Hematopoietic multipotent progenitor cell treated with erythropoietin and hydrocortisone succinate and interleukin-3 and kit ligand, for 6 days (in vitro differentiated cells): ENCODE data around the gene RASSF3.
"Not testable (repeated sequence)": the region's sequence is repeated elsewhere in the genome, so short reads cannot be mapped to it uniquely, and the experiment has no call there.

Experiments
- DNase-seq: peaks from one replicate; pipeline ENCODE4 v3.0.0-alpha.2; 2015

Gene RASSF3

GRCh38 chr12:64598831-64599230 is 11.5 kb upstream of the RASSF3 start:
- peak; percentile 45 for DNase-seq

DNA sequence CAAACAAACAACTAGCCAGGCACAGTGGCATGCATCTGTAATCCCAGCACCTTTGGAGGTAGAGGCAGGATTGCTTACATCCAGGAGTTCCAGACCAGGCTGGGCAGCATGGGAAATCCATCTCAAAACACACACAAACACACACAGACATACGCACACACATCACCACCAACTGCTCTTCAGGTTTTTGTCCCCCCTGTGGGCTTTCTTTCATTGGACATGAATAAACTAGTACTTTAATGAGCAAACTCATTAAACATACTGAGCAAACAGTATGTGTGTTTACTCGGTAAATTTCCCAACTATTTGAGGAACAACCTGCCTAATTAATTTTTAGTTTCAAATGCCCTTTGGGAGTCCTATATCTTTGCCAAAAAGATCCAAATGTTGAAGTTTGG is 10.1 kb upstream of the RASSF3 start:
- DNase-seq = no peak

DNA sequence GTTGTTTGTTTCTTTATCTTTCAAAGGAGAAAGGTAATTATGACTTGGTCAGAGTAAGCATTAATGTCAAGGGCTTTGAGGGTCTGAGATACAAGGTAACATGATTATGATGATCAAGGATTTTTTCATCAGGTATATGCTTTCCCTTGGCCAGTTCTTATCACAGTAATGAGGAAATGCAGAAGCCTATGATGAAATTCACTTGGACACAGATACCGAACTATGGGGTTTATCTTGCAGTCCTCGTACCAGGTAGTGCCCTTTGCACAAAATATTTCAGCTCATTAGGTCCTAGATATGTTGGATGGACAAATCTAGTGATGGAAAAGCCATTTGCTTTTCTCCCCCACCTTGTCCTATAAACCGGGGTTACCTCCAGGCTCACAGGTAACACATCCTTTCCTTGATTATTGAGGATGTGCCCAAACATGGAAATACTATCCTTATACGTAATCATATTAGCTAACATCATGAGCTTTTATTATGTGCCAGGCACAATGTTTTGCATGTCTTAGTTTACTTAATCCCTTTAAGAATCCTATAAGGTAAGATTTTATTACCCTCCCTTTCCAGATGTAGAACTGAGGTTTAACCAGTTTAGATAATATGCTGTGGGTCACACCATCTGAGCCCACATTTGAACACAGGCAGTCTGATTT is 7.0 kb upstream of the RASSF3 start:
- no peak for DNase-seq

DNA sequence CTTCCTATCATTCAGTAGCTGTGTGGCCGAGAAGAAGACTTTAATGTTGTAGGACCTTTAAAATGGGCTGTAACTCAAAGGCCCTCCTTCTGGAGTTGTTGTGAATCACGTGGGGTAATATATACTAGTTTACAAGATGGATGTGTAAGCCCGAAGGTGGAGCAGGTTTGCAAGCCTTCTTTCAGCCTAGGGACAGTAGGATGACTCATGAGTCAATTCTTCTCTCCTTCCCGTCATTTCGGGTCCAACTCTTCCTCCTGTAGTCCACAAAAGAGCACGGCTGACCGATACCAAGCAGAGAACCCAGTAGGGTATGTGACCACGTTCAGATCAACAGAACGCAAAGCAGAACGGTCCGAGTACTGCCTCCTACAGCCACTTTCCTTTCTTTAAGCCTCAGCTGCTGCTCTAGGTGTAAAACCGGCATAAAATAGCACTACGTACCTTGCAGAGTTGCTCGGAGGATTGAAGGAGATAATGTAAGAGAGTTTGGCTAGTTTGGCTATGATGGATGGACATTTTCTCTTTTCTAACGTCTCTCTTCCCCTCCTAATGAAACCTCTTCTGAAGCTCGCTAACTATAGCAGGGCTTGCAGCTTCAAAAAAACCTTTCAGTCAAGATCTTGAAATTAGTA is 1.3 kb upstream of the RASSF3 start:
- DNase-seq = peak; percentile 66

GRCh38 chr12:64609536-64610078 is 688 bp upstream of the RASSF3 start:
- DNase-seq = peak; percentile 39

DNA sequence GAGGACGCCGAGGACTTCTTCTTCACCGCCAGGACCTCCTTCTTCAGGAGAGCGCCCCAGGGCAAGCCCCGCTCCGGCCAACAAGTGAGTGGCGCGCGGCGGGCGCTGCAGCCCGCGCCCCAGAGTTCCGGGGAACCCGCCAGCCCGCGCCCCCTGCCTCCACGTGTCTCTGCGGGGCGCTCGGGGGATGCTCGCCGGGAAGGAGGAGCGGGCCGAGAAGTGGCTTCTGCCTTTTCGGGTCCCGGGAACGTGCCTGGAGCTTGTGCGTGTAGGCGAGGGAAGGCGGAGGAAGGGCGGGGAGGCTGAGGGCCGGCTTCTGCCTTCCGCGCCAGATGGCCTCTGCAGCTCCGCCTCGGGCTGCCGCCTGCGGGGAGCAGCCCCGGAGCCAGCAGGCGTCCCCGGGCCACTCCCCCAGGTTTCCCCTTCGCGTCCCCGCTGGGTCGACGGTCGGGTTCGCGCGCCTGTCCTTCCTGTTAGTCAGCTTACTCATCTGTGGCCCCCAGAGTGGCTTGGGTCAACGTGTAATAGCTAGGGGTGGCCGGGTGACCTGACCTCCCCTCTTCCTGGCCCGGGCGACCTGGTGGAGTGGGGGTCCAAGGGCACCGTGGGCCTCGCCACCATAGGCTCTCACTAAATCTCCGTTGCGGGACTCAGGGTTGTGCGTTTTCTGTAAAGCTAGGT is 505 bp downstream of the RASSF3 start:
- DNase-seq = peak; percentile 75

- peak; percentile 58 for DNase-seq
These were observed 1.3 kb downstream of the RASSF3 start for GRCh38 chr12:64611341-64612284.

DNA sequence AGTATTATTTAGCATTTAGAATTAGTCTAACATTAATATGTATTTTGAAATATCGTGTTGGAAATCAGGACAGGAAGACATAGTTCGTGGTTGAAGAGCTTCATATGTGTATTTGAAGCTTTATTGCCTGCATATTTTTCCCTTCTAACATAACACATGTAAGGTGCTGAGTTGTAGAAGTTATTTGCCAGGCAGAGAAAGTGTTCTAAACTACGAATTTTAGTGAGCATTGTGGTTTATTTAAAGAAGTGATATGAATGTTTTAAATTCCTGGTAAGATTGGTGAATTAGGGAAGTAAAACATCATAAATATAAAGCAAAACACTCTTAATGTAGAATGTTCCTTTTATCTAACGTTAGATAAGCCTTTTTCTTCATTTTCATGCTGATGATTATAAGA is 2.5 kb downstream of the RASSF3 start:
- no peak for DNase-seq

GRCh38 chr12:64613775-64614398 is 3.6 kb downstream of the RASSF3 start:
- DNase-seq = not testable (repeated sequence)

GRCh38 chr12:64616201-64616600 is 5.9 kb downstream of the RASSF3 start:
- DNase-seq = no peak

DNA sequence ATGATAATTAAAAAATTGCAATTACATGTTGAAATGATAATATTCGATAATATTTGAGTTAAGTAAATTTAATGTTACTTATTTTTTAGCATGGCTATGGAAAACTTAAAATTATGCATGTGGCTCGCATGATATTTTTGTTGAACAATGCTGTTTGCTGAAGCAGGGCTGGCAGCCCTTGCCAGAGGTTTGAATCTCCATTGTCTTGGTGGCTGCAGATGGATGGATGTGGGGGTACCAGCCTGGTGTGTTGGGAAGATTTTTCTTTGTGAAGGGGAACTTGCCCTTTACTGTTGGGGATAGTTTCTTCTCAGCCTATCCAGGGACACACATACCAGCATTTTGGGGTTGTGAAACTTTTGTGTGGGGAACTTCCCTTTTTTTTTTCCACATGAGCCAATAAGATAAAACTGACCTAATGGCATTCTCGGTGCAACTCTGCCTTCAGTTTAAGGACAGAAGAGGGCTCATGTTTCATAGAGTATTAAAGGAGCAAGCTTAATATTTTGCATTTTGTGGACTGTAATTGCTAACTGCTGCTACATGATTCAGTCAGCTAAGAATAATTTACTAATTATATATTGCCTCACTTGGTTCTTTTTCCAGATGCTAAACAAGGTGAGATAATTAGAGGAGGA is 8.8 kb downstream of the RASSF3 start:
- peak; percentile 87 for DNase-seq

- DNase-seq = peak; percentile 63
These were observed 11.1 kb downstream of the RASSF3 start for GRCh38 chr12:64621257-64621942.

- DNase-seq = no peak
These were observed 13.7 kb downstream of the RASSF3 start for GRCh38 chr12:64624035-64624434.

DNA sequence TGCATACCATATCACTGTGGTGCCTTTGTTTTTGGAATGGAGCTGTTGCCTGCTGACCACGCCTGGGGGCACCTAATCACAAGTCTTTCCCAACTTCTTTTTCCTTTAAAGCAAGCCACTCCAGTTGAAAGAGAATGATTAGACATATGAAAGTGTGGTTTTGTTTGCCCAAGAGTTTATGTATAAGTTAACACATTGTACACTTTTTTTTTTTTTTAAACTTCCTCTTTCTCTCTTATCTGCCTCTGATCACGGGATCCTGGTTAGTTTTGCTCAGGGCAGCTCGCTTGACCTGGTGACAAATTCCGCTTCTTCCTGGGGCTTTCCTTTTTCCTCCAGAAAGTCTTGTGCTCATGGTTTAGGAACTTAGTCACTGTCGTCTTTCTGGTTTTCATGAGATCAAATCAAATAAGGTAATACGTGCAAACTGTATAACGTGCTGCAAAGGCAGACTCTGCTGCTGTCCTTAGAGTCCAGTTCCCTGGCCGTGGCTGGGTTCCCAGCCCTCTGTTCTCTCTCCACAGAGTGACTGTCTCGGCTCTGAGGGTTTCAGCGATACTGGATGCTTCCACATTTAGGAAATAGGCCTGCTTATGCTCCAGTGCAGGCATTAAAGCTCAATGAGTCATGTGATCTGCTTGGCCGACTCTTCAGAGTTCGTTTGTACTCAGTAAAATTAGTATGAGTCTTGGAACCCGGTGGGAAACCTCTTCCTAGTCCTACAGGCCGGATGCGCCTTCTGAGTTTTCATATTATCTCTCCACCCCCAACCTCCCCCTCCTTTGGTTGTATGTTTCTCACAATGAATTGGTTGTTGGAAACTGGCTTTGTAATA is 15.2 kb downstream of the RASSF3 start:
- DNase-seq = peak; percentile 88

DNA sequence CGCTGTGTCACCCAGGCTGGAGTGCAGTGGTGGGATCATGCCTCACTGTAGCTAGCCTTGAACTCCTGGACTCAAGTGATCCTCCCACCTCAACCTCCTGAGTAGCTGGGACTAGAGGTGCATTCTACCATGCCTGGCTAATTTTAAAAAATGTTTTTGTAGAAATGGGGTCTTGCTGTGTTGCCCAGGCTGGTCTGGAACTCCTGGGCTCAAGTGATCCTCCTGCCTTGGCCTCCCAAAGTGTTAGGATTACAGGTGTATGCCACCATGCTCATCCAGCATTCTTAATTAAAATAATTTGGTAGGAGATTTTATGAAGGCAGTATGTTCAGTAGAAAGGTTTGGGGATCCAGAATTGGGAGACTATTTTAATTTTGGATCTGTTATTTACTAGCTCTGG is 16.3 kb downstream of the RASSF3 start:
- not testable (repeated sequence) for DNase-seq

DNA sequence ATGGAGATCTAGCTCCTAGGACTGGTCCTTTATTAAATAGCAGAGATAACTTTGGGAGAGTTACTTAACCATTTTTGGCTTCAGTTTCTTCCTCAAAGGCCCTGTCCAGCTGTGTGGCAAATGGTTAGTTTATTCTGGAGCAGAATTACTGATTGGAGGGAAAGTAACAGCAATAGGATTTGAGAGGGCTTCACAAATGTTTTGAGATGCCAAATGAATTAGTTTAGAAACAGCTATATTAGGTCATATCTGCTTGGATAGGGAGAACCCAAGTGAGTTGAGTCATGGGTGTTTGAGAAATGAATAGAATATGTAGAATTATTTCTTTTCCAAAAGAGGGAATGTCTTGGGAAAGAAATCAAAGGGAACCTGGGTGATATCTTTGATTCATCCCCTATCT is 17.5 kb downstream of the RASSF3 start:
- DNase-seq = no peak

DNA sequence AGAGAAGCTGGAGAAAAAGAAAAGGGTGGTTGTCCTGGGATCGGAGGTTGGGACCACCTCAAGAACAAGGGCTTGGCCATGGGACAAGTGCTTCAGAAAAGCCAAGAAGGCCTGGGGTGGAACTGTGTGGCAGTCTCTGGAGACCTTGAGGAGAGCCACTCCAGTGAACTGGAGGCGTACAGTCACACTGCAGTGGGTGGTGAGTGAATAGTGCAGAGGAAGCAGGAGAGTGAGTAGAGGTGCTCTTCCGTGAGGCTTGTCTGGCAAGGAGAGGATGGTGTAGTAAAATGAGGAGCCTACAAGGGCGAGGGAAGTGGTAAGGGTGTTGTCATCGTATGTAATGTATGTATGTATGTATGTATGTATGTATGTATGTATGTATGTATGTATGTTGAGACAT is 20.9 kb downstream of the RASSF3 start:
- no peak for DNase-seq

GRCh38 chr12:64633011-64633939 is 23.0 kb downstream of the RASSF3 start:
- DNase-seq = no peak

GRCh38 chr12:64633940-64634337 is 23.6 kb downstream of the RASSF3 start:
- peak; percentile 14 for DNase-seq
